HG03175 (cell line): ENCODE data around the gene INSRR.

ENCODE experiments used
- ATAC-seq: cut with Tn5 transposase; IDR thresholded peaks from one replicate; pipeline ENCODE4 v1.9.1; 2021; ENCODE audit warnings: mild to moderate bottlenecking, moderate library complexity; ENCODE audit not compliant: unreplicated experiment

The INSRR gene

GRCh38 chr1:156894711-156895454, 36.0 kb upstream of the INSRR start:
- no peak for ATAC-seq

- ATAC-seq, result no peak
Observed at GRCh38 chr1:156894001-156894400, 35.1 kb upstream of the INSRR start.

- no peak for ATAC-seq
Observed at GRCh38 chr1:156893048-156893953, 34.4 kb upstream of the INSRR start, which contains the start of gene PEAR1. TSS of gene PEAR1 (plus strand) at chr1:156893718. CDS start at chr1:156903927, 10,209 bp downstream.

GRCh38 chr1:156892190-156893047, 33.5 kb upstream of the INSRR start:
- ATAC-seq, result peak; percentile 69

GRCh38 chr1:156889802-156890580, 31.1 kb upstream of the INSRR start:
- ATAC-seq, result no peak

GRCh38 chr1:156887734-156888133, 28.8 kb upstream of the INSRR start:
- ATAC-seq, result no peak

- ATAC-seq, result no peak
Observed at GRCh38 chr1:156887317-156887716, 28.4 kb upstream of the INSRR start.

GRCh38 chr1:156886583-156887281, 27.8 kb upstream of the INSRR start:
- no peak for ATAC-seq

- no peak for ATAC-seq
Observed at GRCh38 chr1:156885880-156886355, 27.0 kb upstream of the INSRR start.

- no peak for ATAC-seq
Observed at GRCh38 chr1:156885314-156885713, 26.4 kb upstream of the INSRR start.

- no peak for ATAC-seq
Observed at GRCh38 chr1:156884560-156885184, 25.8 kb upstream of the INSRR start.

GRCh38 chr1:156883919-156884318, 25.0 kb upstream of the INSRR start:
- no peak for ATAC-seq

GRCh38 chr1:156882543-156882942, 23.6 kb upstream of the INSRR start:
- ATAC-seq, result no peak

- ATAC-seq, result no peak
Observed at GRCh38 chr1:156881663-156882062, 22.7 kb upstream of the INSRR start.

GRCh38 chr1:156881101-156881500, 22.2 kb upstream of the INSRR start:
- ATAC-seq, result no peak

- ATAC-seq, result no peak
Observed at GRCh38 chr1:156880473-156880872, 21.6 kb upstream of the INSRR start.

GRCh38 chr1:156879876-156880275, 21.0 kb upstream of the INSRR start:
- no peak for ATAC-seq

- no peak for ATAC-seq
Observed at GRCh38 chr1:156877433-156878170, 18.7 kb upstream of the INSRR start.
